ENCODE measurements around the gene DRP2. TPM values are rescaled to one million over a fixed set of nuclear protein-coding genes. Genes with fewer than 3 reads are reported as not detected.
"Not testable (repeated sequence)": the region's sequence is repeated elsewhere in the genome, so short reads cannot be mapped to it uniquely, and the experiment has no call there.

DRP2 gene
- 1 to 10 TPM in 2 of 7 donors, under 1 TPM in 5; 0.34 to 2.4 (median 0.60) TPM for total RNA-seq
- polyA plus RNA-seq = 1 to 10 TPM in 1 of 2 donors, under 1 TPM in 1; 0.93 to 1.5 TPM
- long read RNA-seq, donor 1, partial matches to known transcripts = 2 of 3 reads
- long read RNA-seq, donor 1, other reads (novel, unspliced or antisense) = 1 of 3 reads
- long read RNA-seq, donor 2 = 0 reads
- long read RNA-seq, donor 3, partial matches to known transcripts = 0 of 1 reads
- long read RNA-seq, donor 3, other reads (novel, unspliced or antisense) = 1 of 1 reads

- WGBS, 3 donors = 46 to 59% (median 54%) methylated on average over 7 of the region's 7 CpGs
- H3K4me3 ChIP-seq = no peak within 1 kb of the TSS
Observed at GRCh38 chrX:101219116-101219863, at the start of gene DRP2. Gene DRP2 (plus strand): TSS chrX:101219786. CDS start chrX:101231648, 11,862 bp downstream.

GRCh38 chrX:101171883-101172400 is 47.6 kb upstream of the DRP2 start:
- intact Hi-C loops (cut with DNase I) = no loop called here
- Histone ChIP-seq H3K9me3 (no peaks in the 10 kb centered on the region), H3K27me3 (no peaks in the 10 kb centered on the region), H3K4me3 (no peak overlapping the region), H3K4me1 (ENCODE audit: insufficient read depth) (no peaks in the 10 kb centered on the region), H3K36me3 (no peaks in the 10 kb centered on the region), H3K27ac (no peak overlapping the region)
- WGBS, 3 donors = 53 to 62% (median 53%) methylated on average over 4 of the region's 4 CpGs
- TF ChIP-seq CTCF (IDR thresholded peaks at IDR 0.05) = no peak
- TF ChIP-seq POLR2A (IDR thresholded peaks at IDR 0.05) = no peak
- no peak for TF ChIP-seq EP300 (IDR thresholded peaks at IDR 0.05)
- no peak for DNase-seq

More at GRCh38 chrX:101219116-101219863, at the start of gene DRP2:
- no peaks in the 10 kb centered on the region for H3K36me3 ChIP-seq
- H3K4me1 ChIP-seq (ENCODE audit: insufficient read depth) = no peaks in the 10 kb centered on the region
- no peak for DNase-seq
- no peak within 1 kb of the TSS for H3K27ac ChIP-seq
- no peaks in the 10 kb centered on the region for H3K27me3 ChIP-seq
- H3K9me3 ChIP-seq = no peaks in the 10 kb centered on the region
- TF ChIP-seq CTCF (IDR thresholded peaks at IDR 0.05) (no peak), POLR2A (IDR thresholded peaks at IDR 0.05) (no peak), EP300 (IDR thresholded peaks at IDR 0.05) (no peak)
- intact Hi-C loops (cut with DNase I) = no loop called here

- Histone ChIP-seq H3K9me3 (no peaks in the 10 kb centered on the region), H3K4me3 (no peak overlapping the region), H3K27ac (no peak overlapping the region), H3K4me1 (ENCODE audit: insufficient read depth) (no peaks in the 10 kb centered on the region), H3K27me3 (no peaks in the 10 kb centered on the region), H3K36me3 (no peaks in the 10 kb centered on the region)
- intact Hi-C loops (cut with DNase I) = no loop called here
- no peak for TF ChIP-seq EP300 (IDR thresholded peaks at IDR 0.05)
- no peak for TF ChIP-seq POLR2A (IDR thresholded peaks at IDR 0.05)
- WGBS, 3 donors = 71 to 79% (median 75%) methylated on average over 3 of the region's 3 CpGs
- no peak for DNase-seq
Observed at GRCh38 chrX:101176439-101176838, 43.1 kb upstream of the DRP2 start.

GRCh38 chrX:101184876-101185275 is 34.7 kb upstream of the DRP2 start:
- 66 to 80% (median 69%) methylated on average over 2 of the region's 2 CpGs for WGBS, 3 donors
- H3K27ac ChIP-seq; H3K27me3 ChIP-seq; DNase-seq; H3K9me3 ChIP-seq; H3K4me3 ChIP-seq; H3K4me1 ChIP-seq (ENCODE audit: insufficient read depth); H3K36me3 ChIP-seq; intact Hi-C loops (cut with DNase I): not testable (repeated sequence)

- H3K27ac ChIP-seq; H3K4me3 ChIP-seq; H3K9me3 ChIP-seq; H3K4me1 ChIP-seq (ENCODE audit: insufficient read depth); DNase-seq; H3K36me3 ChIP-seq; H3K27me3 ChIP-seq; intact Hi-C loops (cut with DNase I): not testable (repeated sequence)
- 50 to 59% (median 54%) methylated on average over 5 of the region's 5 CpGs for WGBS, 3 donors
Observed at GRCh38 chrX:101187961-101188360, 31.6 kb upstream of the DRP2 start.

GRCh38 chrX:101190736-101191135 is 28.9 kb upstream of the DRP2 start:
- TF ChIP-seq CTCF (IDR thresholded peaks at IDR 0.05) (no peak), POLR2A (IDR thresholded peaks at IDR 0.05) (no peak), EP300 (IDR thresholded peaks at IDR 0.05) (no peak)
- no peak for DNase-seq
- H3K27ac ChIP-seq = no peak overlapping the region

More at GRCh38 chrX:101190736-101191135, 28.9 kb upstream of the DRP2 start:
- intact Hi-C loops (cut with DNase I) = no loop called here
- H3K9me3 ChIP-seq = no peaks in the 10 kb centered on the region
- WGBS, 3 donors = 60 to 81% (median 81%) methylated on average over 1 of the region's 1 CpG
- H3K4me1 ChIP-seq (ENCODE audit: insufficient read depth) = no peaks in the 10 kb centered on the region
- no peak overlapping the region for H3K4me3 ChIP-seq
- no peaks in the 10 kb centered on the region for H3K36me3 ChIP-seq
- H3K27me3 ChIP-seq = no peaks in the 10 kb centered on the region

Measured in ovary (tissue), 10 donors.